AG04450 (cell line): ENCODE results near the gene TBX3. TPM values are rescaled to one million over a fixed set of nuclear protein-coding genes. Genes with fewer than 3 reads are reported as not detected.
"Not testable (repeated sequence)": the region's sequence is repeated elsewhere in the genome, so short reads cannot be mapped to it uniquely, and the experiment has no call there.

ENCODE experiments used
- CTCF ChIA-PET: fragments of 300-600, 350-600 bp; formaldehyde crosslinking; extraction: SDS; loops from one replicate; lab custom pipeline; 2022; ENCODE audit warnings: antibody characterized with exemption, inconsistent platforms; lab: Charles Lee
- POLR2A ChIA-PET: fragments of 350-600 bp; formaldehyde crosslinking; extraction: SDS; loops from one replicate; lab custom pipeline; 2021; ENCODE audit warnings: antibody characterized with exemption, inconsistent platforms; lab: Yijun Ruan, JAX
- DNase-seq: peaks from one replicate; pipeline ENCODE4 v3.0.0-alpha.2; 2011; ENCODE audit warnings: low read depth, low spot score
- H3K27ac ChIP-seq: one replicate; pipeline ENCODE4 v1.5.1; 2012; ENCODE audit warnings: low read depth, low read length, control low read depth
- H3K27me3 ChIP-seq: one replicate; pipeline ENCODE4 v1.6.0; 2012; ENCODE audit warnings: low read length; ENCODE audit not compliant: control insufficient read depth, insufficient read depth
- H3K4me3 ChIP-seq: 2 replicates; pipeline ENCODE4 v1.5.1; 2011; ENCODE audit warnings: mild to moderate bottlenecking, low read depth, low read length, control low read depth
- H3K9me3 ChIP-seq: 2 replicates; pipeline ENCODE4 v1.5.1; 2012; ENCODE audit warnings: low read length; ENCODE audit not compliant: control insufficient read depth, insufficient read depth
- CTCF ChIP-seq: IDR thresholded peaks from 2 replicates; pipeline ENCODE4 v1.5.1; 2011; ENCODE audit warnings: low read depth, low read length, control low read depth, inconsistent platforms
- polyA minus RNA-seq: library from RNA; depleted of rRNA, polyadenylated mRNA; stranded (reverse); fragments of >200 nt; gene quantifications from 2 replicates; pipeline ENCODE4 v1.2.3, GENCODE V29; 2011; rRNA and poly(A)+ RNA removed
- polyA plus RNA-seq: library from polyadenylated mRNA; depleted of rRNA; stranded (reverse); fragments of >200 nt; gene quantifications from 2 replicates; pipeline ENCODE4 v1.2.3, GENCODE V29; 2011; rRNA removed

The TBX3 gene
- 42.2 and 54.8 TPM in 2 replicates for polyA plus RNA-seq
- polyA minus RNA-seq = 73.0 and 74.6 TPM in 2 replicates

GRCh38 chr12:114684098-114684869, at the start of gene TBX3:
Gene TBX3 (minus strand): TSS chr12:114684175. CDS start chr12:114683200, 975 bp downstream.
- DNase-seq = peak; percentile 98
- ChIA-PET CTCF (interaction anchor here (0.5 to 2.2 kb wide), 35 partner anchors 9 to 1074 kb away, joined by 3 to 13 read pairs (median 4); no protein-coding TSS in a partner anchor), POLR2A (interaction anchor here (0.5 to 4.8 kb wide), 54 partner anchors 8 to 1974 kb away, joined by 3 to 138 read pairs (median 4); no protein-coding TSS in a partner anchor)
- Histone ChIP-seq H3K27ac (peak within 1 kb of the TSS; percentile 98), H3K9me3 (no peaks in the 10 kb centered on the region; the same call in 1 of the 2 replicates), H3K27me3 (no peaks in the 10 kb centered on the region), H3K4me3 (peak within 1 kb of the TSS; percentile 96)
- TF ChIP-seq CTCF = peak; percentile 63

- DNase-seq = no peak
- H3K4me3 ChIP-seq = no peak overlapping the region
- POLR2A ChIA-PET = no interaction called here
These were observed 48.6 kb upstream of the TBX3 start for GRCh38 chr12:114732426-114733030.

GRCh38 chr12:114729731-114730130, 45.8 kb upstream of the TBX3 start:
- no peak overlapping the region for H3K27ac ChIP-seq
- DNase-seq = no peak
- ChIA-PET POLR2A (interaction anchor here (0.6 kb wide), 1 partner anchor 46 kb away, joined by 3 read pairs; the partner anchor contains the start of gene TBX3), CTCF (interaction anchor here (0.5 kb wide), 1 partner anchor 8 kb away, joined by 5 read pairs; no protein-coding TSS in a partner anchor)
- H3K27me3 ChIP-seq = no peaks in the 10 kb centered on the region
- H3K4me3 ChIP-seq = no peak overlapping the region
- no peak for TF ChIP-seq CTCF
- peaks cover 2% of the 10 kb centered on the region; the same call in 1 of the 2 replicates for H3K9me3 ChIP-seq

More at GRCh38 chr12:114732426-114733030, 48.6 kb upstream of the TBX3 start:
- Histone ChIP-seq H3K27ac (no peak overlapping the region), H3K9me3 (peaks cover 22% of the 10 kb centered on the region), H3K27me3 (no peaks in the 10 kb centered on the region)
- CTCF ChIA-PET = interaction anchor here (0.8 kb wide), 1 partner anchor 61 kb away, joined by 3 read pairs; no protein-coding TSS in a partner anchor
- no peak for TF ChIP-seq CTCF

GRCh38 chr12:114726092-114726710, 42.2 kb upstream of the TBX3 start:
- Histone ChIP-seq H3K9me3 (no peaks in the 10 kb centered on the region), H3K27me3 (no peaks in the 10 kb centered on the region), H3K4me3 (no peak overlapping the region), H3K27ac (no peak overlapping the region)
- ChIA-PET POLR2A (interaction anchor here (0.9 kb wide), 1 partner anchor 42 kb away, joined by 4 read pairs; the partner anchor contains the start of gene TBX3), CTCF (no interaction called here)
- no peak for DNase-seq
- TF ChIP-seq CTCF = no peak

GRCh38 chr12:114722176-114722575, 38.2 kb upstream of the TBX3 start:
- POLR2A ChIA-PET, H3K27me3 ChIP-seq, CTCF ChIA-PET, DNase-seq, H3K27ac ChIP-seq, H3K4me3 ChIP-seq, H3K9me3 ChIP-seq: not testable (repeated sequence)
